ENCODE measurements around the gene TLE4.
"Not testable (repeated sequence)": the region's sequence is repeated elsewhere in the genome, so short reads cannot be mapped to it uniquely, and the experiment has no call there.

The TLE4 gene

GRCh38 chr9:79571309-79572031, at the start of gene TLE4:
TSS of gene TLE4 (plus strand) at chr9:79571965. CDS start at chr9:79572791, 826 bp downstream.
- DNase-seq: peak; percentile 100

- no peak for DNase-seq
Observed at GRCh38 chr9:79522793-79523192, 49.0 kb upstream of the TLE4 start.

GRCh38 chr9:79524266-79524665, 47.5 kb upstream of the TLE4 start:
- no peak for DNase-seq

DNA sequence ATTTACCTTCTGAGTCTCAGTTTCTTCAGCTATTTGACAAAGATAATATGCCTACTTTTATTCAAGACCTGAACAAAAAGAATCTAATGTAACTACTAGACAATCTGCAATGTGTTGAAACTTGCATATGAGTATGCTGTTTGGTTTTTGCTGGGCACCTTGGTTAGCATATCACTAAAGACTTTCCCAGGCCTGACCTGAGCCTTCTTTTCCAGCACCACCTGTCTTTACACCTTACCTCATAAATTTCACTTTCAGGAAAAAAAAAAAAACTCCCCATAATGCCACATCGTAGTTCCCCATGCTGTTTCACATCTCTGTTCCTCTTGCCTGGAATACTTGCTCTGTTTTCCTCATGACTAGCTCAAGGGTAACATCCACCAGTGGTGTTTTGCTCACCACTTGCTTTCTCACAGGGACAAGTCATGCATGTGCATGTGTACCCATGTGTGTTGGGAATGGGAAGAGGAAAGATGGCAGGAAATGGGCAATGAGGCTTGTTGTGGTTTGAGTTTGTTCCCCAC, 45.6 kb upstream of the TLE4 start:
- no peak for DNase-seq

- DNase-seq: no peak
Observed at GRCh38 chr9:79535534-79535933, 36.2 kb upstream of the TLE4 start.

- no peak for DNase-seq
Observed at GRCh38 chr9:79537838-79538237, 33.9 kb upstream of the TLE4 start.

GRCh38 chr9:79542735-79543620, 28.8 kb upstream of the TLE4 start:
- DNase-seq: no peak

DNA sequence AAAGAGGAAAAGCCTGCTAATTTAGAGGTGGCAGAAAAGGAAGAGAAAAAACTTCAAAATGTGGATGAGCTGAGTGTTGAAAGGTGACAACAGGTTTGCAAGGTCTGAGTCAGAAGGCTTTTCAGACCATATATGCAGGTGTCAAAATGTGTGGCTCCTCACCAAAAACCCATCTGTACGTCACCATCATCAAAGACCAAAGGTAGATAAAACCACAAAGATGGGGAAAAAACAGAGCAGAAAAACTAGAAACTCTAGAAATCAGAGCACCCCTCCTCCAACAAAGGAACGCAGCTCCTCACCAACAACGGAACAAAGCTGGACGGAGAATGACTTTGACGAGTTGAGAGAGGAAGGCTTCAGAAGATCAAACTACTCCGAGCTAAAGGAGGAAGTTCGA, 27.4 kb upstream of the TLE4 start:
- not testable (repeated sequence) for DNase-seq

DNA sequence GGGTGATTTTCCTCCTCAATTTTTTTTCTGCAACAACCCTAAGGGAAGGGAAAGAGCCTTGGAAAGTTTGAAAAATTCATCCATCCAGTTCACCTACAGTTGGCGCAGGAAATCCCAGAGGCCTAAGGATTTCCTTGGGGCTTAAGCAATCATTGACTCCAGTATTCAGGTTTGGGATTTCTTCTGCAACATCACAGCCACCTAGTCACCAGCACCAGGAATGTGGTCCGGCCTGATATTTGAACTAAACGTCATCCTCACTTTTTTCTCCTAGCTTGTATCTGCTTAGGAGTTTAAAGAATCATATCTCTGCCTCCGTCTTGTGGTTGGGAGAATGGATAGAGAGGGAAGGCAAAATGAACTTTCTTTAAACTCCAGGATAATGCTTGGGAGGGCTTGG, 20.2 kb upstream of the TLE4 start:
- DNase-seq: no peak

GRCh38 chr9:79551994-79552393, 19.8 kb upstream of the TLE4 start:
- DNase-seq: no peak

DNA sequence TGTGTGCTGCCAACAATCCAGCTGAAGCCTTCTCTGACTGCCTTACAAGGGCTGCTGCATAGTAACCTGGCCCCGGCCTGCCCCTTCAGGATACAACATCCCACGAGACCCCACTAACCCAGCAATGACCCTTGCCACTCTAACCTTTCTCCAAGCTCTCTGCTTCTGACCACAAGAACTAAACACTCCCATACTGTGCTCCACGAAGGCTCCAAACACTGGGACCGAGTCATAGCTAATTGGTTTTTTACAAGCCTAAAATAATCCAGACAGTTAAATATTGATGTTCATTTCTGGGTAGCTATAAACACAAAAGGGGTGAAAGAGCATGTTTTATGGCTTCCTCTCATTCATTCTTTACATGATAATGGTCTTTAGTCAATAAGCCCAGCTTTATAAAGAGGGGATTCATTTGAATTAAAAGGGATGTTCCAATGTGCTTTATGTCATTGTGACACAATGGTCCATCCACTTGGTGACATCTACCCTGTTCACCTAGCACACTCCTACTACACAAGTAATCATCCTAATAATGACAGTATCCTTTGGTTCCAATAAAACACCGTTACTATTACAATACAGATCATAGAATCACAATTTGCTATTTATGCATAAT, 16.2 kb upstream of the TLE4 start:
- no peak for DNase-seq

GRCh38 chr9:79559495-79560181, 12.1 kb upstream of the TLE4 start:
- DNase-seq: peak; percentile 29

DNA sequence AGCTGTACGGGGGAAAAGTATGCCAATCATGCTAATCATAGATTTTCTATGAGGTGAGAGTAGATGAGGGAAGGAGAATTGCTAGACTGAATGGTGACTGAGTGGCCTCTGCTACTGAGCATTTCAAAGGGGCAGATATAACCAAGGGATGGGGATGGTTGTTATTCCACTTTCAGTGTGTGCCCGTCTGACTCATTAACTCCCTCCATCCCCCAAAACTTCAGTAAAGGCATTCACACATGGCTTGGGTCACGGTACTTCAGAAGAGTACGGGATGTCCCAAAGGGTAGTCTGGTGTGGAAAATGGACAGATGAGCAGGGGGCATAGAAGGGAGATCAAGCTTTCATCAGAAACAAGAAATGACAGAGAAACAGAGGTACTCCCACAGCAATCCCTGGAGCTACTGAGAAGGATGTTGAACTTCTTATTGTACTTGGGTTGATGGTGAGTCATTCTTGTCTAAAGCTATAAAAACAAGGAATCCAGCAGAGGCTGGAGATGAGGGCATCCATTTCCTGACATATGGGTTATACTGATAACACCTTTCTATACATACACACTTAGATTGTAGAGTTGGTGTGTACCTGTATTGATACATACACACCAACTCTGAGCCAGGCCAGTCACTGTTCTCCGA, 8.9 kb upstream of the TLE4 start:
- no peak for DNase-seq

DNA sequence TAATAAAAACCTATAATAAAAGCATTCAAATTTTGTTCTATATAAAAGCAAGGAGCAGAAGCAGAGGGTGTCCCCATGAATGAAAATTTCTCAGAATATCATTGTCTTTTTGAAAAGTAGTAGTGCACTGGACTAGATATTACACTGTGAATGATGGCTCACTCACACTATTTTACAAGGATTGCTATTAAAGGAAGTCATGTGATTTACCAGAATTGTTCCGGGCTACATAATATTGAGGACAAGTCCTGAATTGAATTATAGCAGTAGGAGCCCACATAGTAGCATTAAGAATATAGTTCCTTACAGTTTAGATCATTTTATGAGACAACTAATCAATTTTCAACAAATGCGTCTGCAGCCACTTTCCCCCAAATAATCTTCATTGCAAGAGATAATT, 7.7 kb upstream of the TLE4 start:
- DNase-seq: no peak

DNA sequence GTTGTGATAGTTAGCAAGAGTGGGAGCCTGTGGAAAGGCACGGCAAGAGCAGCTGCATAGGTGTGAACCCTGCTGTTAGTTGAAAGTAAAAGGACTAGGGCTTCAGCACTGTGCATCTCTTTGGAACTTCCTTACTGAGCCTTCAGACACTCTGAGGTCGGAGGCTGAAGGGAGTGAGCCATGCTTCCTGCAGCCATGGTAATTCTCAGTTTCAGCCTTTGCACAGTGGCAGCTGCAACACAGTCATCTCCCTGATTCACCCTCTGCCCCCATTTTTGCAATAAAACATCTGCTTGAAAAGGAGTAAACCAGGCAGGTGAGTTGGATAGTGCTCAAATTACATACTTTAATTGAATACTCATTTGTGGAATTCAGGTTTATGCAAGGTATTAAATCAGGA, 6.5 kb upstream of the TLE4 start:
- DNase-seq: no peak

DNA sequence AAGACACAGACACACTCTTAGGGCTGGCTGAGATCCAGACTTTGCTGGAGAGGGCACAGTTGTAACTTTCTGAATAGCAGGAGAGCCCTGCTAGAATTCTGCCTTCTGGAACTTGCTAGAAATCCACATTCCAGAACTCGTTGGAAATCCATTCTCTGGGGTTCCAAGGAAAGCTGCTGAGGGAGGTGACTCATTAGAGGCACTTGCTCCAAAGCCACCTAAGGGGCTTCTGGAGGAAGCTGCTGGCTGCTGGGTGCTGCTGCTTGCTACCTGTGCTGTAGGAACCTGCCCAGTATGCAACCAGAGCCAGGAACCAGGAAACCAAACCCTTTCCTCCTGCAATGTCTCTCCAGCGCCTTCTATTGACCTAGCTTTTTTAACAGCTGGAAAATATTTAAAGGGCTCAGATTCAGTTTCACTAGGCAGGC, 4.1 kb upstream of the TLE4 start:
- no peak for DNase-seq

GRCh38 chr9:79568337-79569101, 3.2 kb upstream of the TLE4 start:
- DNase-seq: no peak

- peak; percentile 76 for DNase-seq
Observed at GRCh38 chr9:79569814-79570447, 1.8 kb upstream of the TLE4 start.

- peak; percentile 98 for DNase-seq
Observed at GRCh38 chr9:79570448-79571308, 1.1 kb upstream of the TLE4 start.

GRCh38 chr9:79572032-79572607, 355 bp downstream of the TLE4 start:
- DNase-seq: no peak
